Osteoblast (primary cell): Measurements from ENCODE around the gene SSBP2. TPM values are rescaled to one million over a fixed set of nuclear protein-coding genes. Genes with fewer than 3 reads are reported as not detected.

ENCODE experiments used
- DNase-seq: peaks from one replicate; pipeline ENCODE4 v3.0.0; 2011; ENCODE audit warnings: low spot score, mixed read lengths; ENCODE audit not compliant: insufficient read length; ENCODE audit errors: missing footprints
- H2AFZ ChIP-seq: 2 replicates; pipeline ENCODE4 v1.6.0; 2011; ENCODE audit warnings: mild to moderate bottlenecking, low read length
- H3K27ac ChIP-seq: 2 replicates; pipeline ENCODE4 v1.5.1; 2011; ENCODE audit warnings: mild to moderate bottlenecking, low read depth, low read length, moderate library complexity
- H3K27me3 ChIP-seq: 2 replicates; pipeline ENCODE4 v1.6.0; 2012; ENCODE audit warnings: mild to moderate bottlenecking, control low read depth, inconsistent platforms, low read length, moderate library complexity; ENCODE audit not compliant: insufficient read depth
- H3K36me3 ChIP-seq: 2 replicates; pipeline ENCODE4 v1.5.1; 2011; ENCODE audit warnings: mild to moderate bottlenecking, low read length, control low read depth, moderate library complexity; ENCODE audit not compliant: insufficient read depth
- H3K4me1 ChIP-seq: 2 replicates; pipeline ENCODE4 v1.5.1; 2011; ENCODE audit warnings: mild to moderate bottlenecking, low read length, control low read depth, moderate library complexity; ENCODE audit not compliant: insufficient read depth
- H3K4me2 ChIP-seq: 2 replicates; pipeline ENCODE4 v1.6.0; 2011; ENCODE audit warnings: mild to moderate bottlenecking, low read length; ENCODE audit not compliant: insufficient read depth
- H3K4me3 ChIP-seq: fragments of 200-600 bp; sonication (generic); 3 replicates; pipeline ENCODE4 v1.5.1; 2012; ENCODE audit warnings: mild to moderate bottlenecking, low read length, inconsistent platforms; ENCODE audit not compliant: insufficient read depth
- H3K79me2 ChIP-seq: 2 replicates; pipeline ENCODE4 v1.6.0; 2012; ENCODE audit warnings: mild to moderate bottlenecking, low read length, control low read depth, inconsistent platforms; ENCODE audit not compliant: insufficient read depth
- H3K9me3 ChIP-seq: 2 replicates; pipeline ENCODE4 v1.5.1; 2011; ENCODE audit warnings: low read depth, low read length, control low read depth
- H4K20me1 ChIP-seq: 2 replicates; pipeline ENCODE4 v1.6.0; 2012; ENCODE audit warnings: mild to moderate bottlenecking, low read length, control low read depth; ENCODE audit not compliant: insufficient read depth
- total RNA-seq: library from RNA; depleted of rRNA; stranded (reverse); fragments of >200 nt; gene quantifications from 2 replicates; pipeline ENCODE4 v1.2.3, GENCODE V29; 2012
- TF ChIP-seq, protein P1 (sequence below): IDR thresholded peaks from 2 replicates; pipeline ENCODE4 v1.5.1; 2011; ENCODE audit warnings: mild to moderate bottlenecking, low read depth, low read length, moderate library complexity; ENCODE audit errors: extremely low read depth

The SSBP2 gene
- total RNA-seq, 1 donor = 18.1 TPM

GRCh38 chr5:81402192-81402930 lies 348.5 kb downstream of the SSBP2 start:
- Histone ChIP-seq H3K36me3 (no peaks in the 10 kb centered on the region), H4K20me1 (no peaks in the 10 kb centered on the region), H3K4me3 (no peak overlapping the region), H3K9me3 (no peaks in the 10 kb centered on the region), H3K27ac (no peak overlapping the region), H3K79me2 (no peaks in the 10 kb centered on the region), H2AFZ (no peak overlapping the region), H3K4me2 (no peak overlapping the region), H3K27me3 (no peaks in the 10 kb centered on the region), H3K4me1 (no peaks in the 10 kb centered on the region)
- DNase-seq = no peak
- TF ChIP-seq, protein P1, sequence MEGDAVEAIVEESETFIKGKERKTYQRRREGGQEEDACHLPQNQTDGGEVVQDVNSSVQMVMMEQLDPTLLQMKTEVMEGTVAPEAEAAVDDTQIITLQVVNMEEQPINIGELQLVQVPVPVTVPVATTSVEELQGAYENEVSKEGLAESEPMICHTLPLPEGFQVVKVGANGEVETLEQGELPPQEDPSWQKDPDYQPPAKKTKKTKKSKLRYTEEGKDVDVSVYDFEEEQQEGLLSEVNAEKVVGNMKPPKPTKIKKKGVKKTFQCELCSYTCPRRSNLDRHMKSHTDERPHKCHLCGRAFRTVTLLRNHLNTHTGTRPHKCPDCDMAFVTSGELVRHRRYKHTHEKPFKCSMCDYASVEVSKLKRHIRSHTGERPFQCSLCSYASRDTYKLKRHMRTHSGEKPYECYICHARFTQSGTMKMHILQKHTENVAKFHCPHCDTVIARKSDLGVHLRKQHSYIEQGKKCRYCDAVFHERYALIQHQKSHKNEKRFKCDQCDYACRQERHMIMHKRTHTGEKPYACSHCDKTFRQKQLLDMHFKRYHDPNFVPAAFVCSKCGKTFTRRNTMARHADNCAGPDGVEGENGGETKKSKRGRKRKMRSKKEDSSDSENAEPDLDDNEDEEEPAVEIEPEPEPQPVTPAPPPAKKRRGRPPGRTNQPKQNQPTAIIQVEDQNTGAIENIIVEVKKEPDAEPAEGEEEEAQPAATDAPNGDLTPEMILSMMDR = no peak

DNA sequence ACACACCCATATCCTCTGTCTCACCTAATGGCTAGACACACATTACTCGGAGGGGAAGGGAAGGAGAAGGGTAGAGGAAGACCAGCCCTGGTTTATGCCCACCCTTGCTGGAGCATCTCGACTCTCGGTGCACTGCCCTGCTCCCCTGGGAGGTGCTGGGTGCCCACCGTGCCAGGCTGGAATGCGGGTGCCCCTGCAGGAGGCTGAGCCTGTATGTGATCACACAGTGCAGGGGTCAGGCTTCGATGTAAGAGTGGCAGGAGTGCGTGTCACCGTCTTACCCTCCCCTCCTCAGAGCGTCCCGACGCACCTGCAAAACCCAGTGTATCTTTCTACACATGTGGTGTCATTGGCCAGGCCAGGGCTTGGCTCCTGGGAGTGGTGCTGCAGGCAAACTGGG lies 349.6 kb downstream of the SSBP2 start:
- Histone ChIP-seq H3K4me2 (no peak overlapping the region), H4K20me1 (no peaks in the 10 kb centered on the region), H3K27me3 (no peaks in the 10 kb centered on the region), H3K9me3 (no peaks in the 10 kb centered on the region), H3K36me3 (no peaks in the 10 kb centered on the region), H3K4me1 (no peaks in the 10 kb centered on the region), H2AFZ (no peak overlapping the region), H3K27ac (no peak overlapping the region), H3K79me2 (no peaks in the 10 kb centered on the region), H3K4me3 (no peak overlapping the region)
- DNase-seq = no peak
- TF ChIP-seq, protein P1 = no peak

DNA sequence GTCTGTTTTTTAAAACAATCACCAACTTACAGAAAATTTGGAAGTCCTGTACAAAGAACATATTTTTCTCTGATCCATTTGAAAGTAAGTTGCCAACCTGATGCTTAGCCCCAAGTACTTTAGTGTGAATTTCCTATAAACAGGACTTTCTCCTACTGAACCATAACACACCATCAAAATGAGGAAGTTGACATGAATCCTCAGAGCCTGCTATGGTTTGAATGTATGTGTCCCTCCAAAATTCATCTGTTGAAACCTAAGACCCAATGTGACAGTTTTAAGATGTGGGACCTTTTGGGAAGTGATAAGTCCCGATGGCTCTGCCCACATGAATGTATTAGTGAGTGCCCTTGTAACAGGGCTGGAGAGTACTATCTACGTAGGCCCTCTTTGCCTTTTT lies 350.5 kb downstream of the SSBP2 start:
- no peaks in the 10 kb centered on the region for H4K20me1 ChIP-seq
- H3K4me3 ChIP-seq = no peak overlapping the region
- no peak overlapping the region for H3K27ac ChIP-seq
- no peaks in the 10 kb centered on the region for H3K36me3 ChIP-seq
- no peaks in the 10 kb centered on the region for H3K4me1 ChIP-seq
- H3K9me3 ChIP-seq = no peaks in the 10 kb centered on the region
- TF ChIP-seq, protein P1 = no peak
- H3K79me2 ChIP-seq = no peaks in the 10 kb centered on the region
- H3K27me3 ChIP-seq = no peaks in the 10 kb centered on the region
- no peak overlapping the region for H2AFZ ChIP-seq
- no peak for DNase-seq
- H3K4me2 ChIP-seq = no peak overlapping the region

DNA sequence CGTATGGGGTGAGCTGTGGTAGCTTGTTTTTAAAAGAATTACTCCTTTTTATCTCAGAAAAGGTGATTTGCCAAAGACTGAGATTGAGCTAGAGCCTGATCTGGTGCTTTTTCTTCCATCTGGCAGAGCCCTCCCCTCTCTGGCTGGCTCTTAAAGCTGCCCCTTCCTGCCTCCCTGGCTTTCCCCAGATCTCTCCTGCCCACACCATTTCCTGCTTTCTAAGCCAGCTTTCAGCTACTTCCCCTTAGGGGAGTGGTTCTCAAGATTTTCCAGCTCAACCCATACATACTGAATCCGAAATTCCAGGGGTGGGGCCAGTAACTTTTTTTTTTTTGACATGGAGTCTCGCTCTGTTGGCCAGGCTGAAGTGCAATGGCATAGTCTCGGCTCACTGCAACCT lies 352.2 kb downstream of the SSBP2 start:
- Histone ChIP-seq H3K27ac (no peak overlapping the region), H3K36me3 (no peaks in the 10 kb centered on the region), H3K27me3 (no peaks in the 10 kb centered on the region), H3K4me3 (no peak overlapping the region), H2AFZ (no peak overlapping the region), H4K20me1 (no peaks in the 10 kb centered on the region), H3K79me2 (no peaks in the 10 kb centered on the region), H3K4me2 (no peak overlapping the region), H3K9me3 (no peaks in the 10 kb centered on the region), H3K4me1 (peaks cover 3% of the 10 kb centered on the region)
- TF ChIP-seq, protein P1 = no peak
- DNase-seq = no peak
